GM21825 (cell line): ENCODE results near the gene SHISAL2A.

Experiments used
- ATAC-seq: cut with Tn5 transposase; IDR thresholded peaks from one replicate; pipeline ENCODE4 v1.9.1; 2021; ENCODE audit warnings: mild to moderate bottlenecking, moderate library complexity; ENCODE audit not compliant: unreplicated experiment

The SHISAL2A gene

GRCh38 chr1:52615489-52616042 is 17.4 kb upstream of the SHISAL2A start:
- ATAC-seq, result no peak

- ATAC-seq, result no peak
These were observed 11.0 kb upstream of the SHISAL2A start for GRCh38 chr1:52621950-52622349.

GRCh38 chr1:52623812-52624211 is 9.2 kb upstream of the SHISAL2A start:
- no peak for ATAC-seq

- ATAC-seq, result no peak
These were observed 5.9 kb upstream of the SHISAL2A start for GRCh38 chr1:52627028-52627427.

- no peak for ATAC-seq
These were observed 4.2 kb upstream of the SHISAL2A start for GRCh38 chr1:52628614-52629324.

- ATAC-seq, result no peak
These were observed 3.7 kb upstream of the SHISAL2A start for GRCh38 chr1:52629325-52629643.

GRCh38 chr1:52629667-52630066 is 3.3 kb upstream of the SHISAL2A start:
- no peak for ATAC-seq

GRCh38 chr1:52631759-52632331 is 1.1 kb upstream of the SHISAL2A start:
- ATAC-seq, result no peak

GRCh38 chr1:52633291-52633754 is 355 bp downstream of the SHISAL2A start:
- no peak for ATAC-seq

- no peak for ATAC-seq
These were observed 1.1 kb downstream of the SHISAL2A start for GRCh38 chr1:52634111-52634510.

GRCh38 chr1:52635321-52636089 is 2.5 kb downstream of the SHISAL2A start:
- ATAC-seq, result no peak

GRCh38 chr1:52636721-52637695 is 4.0 kb downstream of the SHISAL2A start:
- ATAC-seq, result peak; percentile 79

GRCh38 chr1:52637946-52638345 is 5.0 kb downstream of the SHISAL2A start:
- ATAC-seq, result no peak

- no peak for ATAC-seq
These were observed 7.7 kb downstream of the SHISAL2A start for GRCh38 chr1:52640697-52641096.

- ATAC-seq, result no peak
These were observed 8.3 kb downstream of the SHISAL2A start for GRCh38 chr1:52641307-52641706.

- no peak for ATAC-seq
These were observed 12.3 kb downstream of the SHISAL2A start for GRCh38 chr1:52645261-52645660.

GRCh38 chr1:52651904-52652303 is 18.9 kb downstream of the SHISAL2A start:
- ATAC-seq, result no peak

- no peak for ATAC-seq
These were observed 20.4 kb downstream of the SHISAL2A start for GRCh38 chr1:52653207-52653849.

- ATAC-seq, result no peak
These were observed 21.1 kb downstream of the SHISAL2A start for GRCh38 chr1:52654063-52654462.

GRCh38 chr1:52657702-52658101 is 24.7 kb downstream of the SHISAL2A start:
- ATAC-seq, result no peak
